ENCODE results near the gene SOX30. TPM values are rescaled to one million over a fixed set of nuclear protein-coding genes. Genes with fewer than 3 reads are reported as not detected.

SOX30 gene
- total RNA-seq, 1 experiment from 2014 or later = 0.46 TPM

GRCh38 chr5:157616785-157617184 lies 35.5 kb downstream of the SOX30 start:
- Mint-ChIP-seq H3K27me3 (ENCODE audit: low read depth) (peaks cover 2% of the 10 kb centered on the region; the same call in 1 of the 2 replicates), H3K27ac (no peak overlapping the region), H3K9me3 (no peaks in the 10 kb centered on the region; the same call in 1 of the 2 replicates), H3K36me3 (no peaks in the 10 kb centered on the region), H3K4me3 (no peak overlapping the region), H3K4me1 (no peaks in the 10 kb centered on the region; the same call in 1 of the 2 replicates)
- POLR2A ChIA-PET = no interaction called here
- CTCF ChIA-PET = no interaction called here
- no peak for DNase-seq (ENCODE audit: low spot score)
- ATAC-seq = no peak
- TF ChIP-seq ATF3 (CRISPR knock-in tag; conservative IDR thresholded peaks at IDR 0.05) (no peak), ETV6 (CRISPR knock-in tag; IDR thresholded peaks at IDR 0.05) (no peak), TCF7 (CRISPR knock-in tag; IDR thresholded peaks at IDR 0.05; ENCODE audit: low read depth) (no peak), RORB (CRISPR knock-in tag; IDR thresholded peaks at IDR 0.05) (no peak), STAT6 (CRISPR knock-in tag; conservative IDR thresholded peaks at IDR 0.05; ENCODE audit: low read depth) (no peak), FOXP4 (CRISPR knock-in tag; IDR thresholded peaks at IDR 0.05) (no peak), ZNF232 (CRISPR knock-in tag; IDR thresholded peaks at IDR 0.05) (no peak), NFYB (CRISPR knock-in tag; conservative IDR thresholded peaks at IDR 0.05; ENCODE audit: low read depth) (no peak)

- H3K27ac Mint-ChIP-seq = no peak overlapping the region
- no peaks in the 10 kb centered on the region for H3K36me3 Mint-ChIP-seq
- no peaks in the 10 kb centered on the region for H3K9me3 Mint-ChIP-seq
- H3K4me1 Mint-ChIP-seq = no peaks in the 10 kb centered on the region; the same call in 1 of the 2 replicates
- no peaks in the 10 kb centered on the region for H3K27me3 Mint-ChIP-seq (ENCODE audit: low read depth)
- no peak overlapping the region for H3K4me3 Mint-ChIP-seq
- ChIA-PET CTCF (interaction anchor here (0.8 kb wide), 1 partner anchor 310 kb away, joined by 3 read pairs; no protein-coding TSS in a partner anchor), POLR2A (no interaction called here)
- DNase-seq (ENCODE audit: low spot score) (no peak), ATAC-seq (no peak)
- TF ChIP-seq RORB (CRISPR knock-in tag; IDR thresholded peaks at IDR 0.05) (no peak), ERG (CRISPR knock-in tag; IDR thresholded peaks at IDR 0.05) (no peak), USF2 (CRISPR knock-in tag; IDR thresholded peaks at IDR 0.05) (no peak), ATF1 (CRISPR knock-in tag; IDR thresholded peaks at IDR 0.05) (no peak), FOXP4 (CRISPR knock-in tag; IDR thresholded peaks at IDR 0.05) (no peak), STAT6 (CRISPR knock-in tag; conservative IDR thresholded peaks at IDR 0.05; ENCODE audit: low read depth) (no peak), AFF4 (CRISPR knock-in tag; IDR thresholded peaks at IDR 0.05; ENCODE audit: borderline replicate concordance) (no peak), TEAD4 (CRISPR knock-in tag; IDR thresholded peaks at IDR 0.05) (no peak), ZNF671 (CRISPR knock-in tag; IDR thresholded peaks at IDR 0.05) (no peak), E2F5 (CRISPR knock-in tag; IDR thresholded peaks at IDR 0.05) (no peak)
Observed at GRCh38 chr5:157613385-157614245, 38.6 kb downstream of the SOX30 start.

Measured in WTC11 (cell line).